OCI-LY7 (cell line): ENCODE results near the gene AURKAIP1. TPM values are rescaled to one million over a fixed set of nuclear protein-coding genes. Genes with fewer than 3 reads are reported as not detected.

Source experiments
- BruUV-seq: library from RNA; stranded (reverse); fragments of 400-500 nt; replicated peaks from 2 replicates; lab custom pipeline; 2021; lab: Mats Ljungman, UMichigan
- CTCF ChIA-PET: fragments of 300-600 bp; sonication (Branson Sonifier 250); formaldehyde crosslinking; loops from one replicate; lab custom pipeline; 2022; ENCODE audit warnings: antibody characterized with exemption; ENCODE audit not compliant: unreplicated experiment; lab: Charles Lee
- POLR2A ChIA-PET: fragments of 300-600 bp; sonication (Branson Sonifier 250); formaldehyde crosslinking; loops from one replicate; lab custom pipeline; 2022; ENCODE audit warnings: antibody characterized with exemption; lab: Charles Lee
- DNase-seq: peaks from one replicate; pipeline ENCODE4 v3.0.0-alpha.2; 2015; ENCODE audit warnings: low spot score
- H2AFZ ChIP-seq: fragments of 200-600 bp; sonication (generic), shearing (Covaris generic); 2 replicates; pipeline ENCODE4 v1.6.1; 2014; ENCODE audit warnings: mild to moderate bottlenecking, antibody characterized with exemption, low read length, moderate library complexity
- H3K27ac ChIP-seq: fragments of 200-600 bp; sonication (generic); 2 replicates; pipeline ENCODE4 v1.5.1; 2014; ENCODE audit warnings: mixed run types, low read depth, mild to moderate bottlenecking, moderate library complexity, low read length, inconsistent platforms; ENCODE audit not compliant: poor library complexity, severe bottlenecking
- H3K36me3 ChIP-seq: fragments of 200-600 bp; sonication (generic); 2 replicates; pipeline ENCODE4 v1.6.1; 2014; ENCODE audit warnings: mild to moderate bottlenecking, antibody characterized with exemption, low read length, moderate library complexity, mixed read lengths; ENCODE audit not compliant: insufficient read depth
- H3K4me1 ChIP-seq: fragments of 200-600 bp; sonication (generic); 2 replicates; pipeline ENCODE4 v1.5.1; 2014; ENCODE audit warnings: mild to moderate bottlenecking, low read length; ENCODE audit not compliant: insufficient read depth, poor library complexity, severe bottlenecking
- H3K4me2 ChIP-seq: fragments of 200-600 bp; sonication (generic); 2 replicates; pipeline ENCODE4 v1.6.1; 2014; ENCODE audit warnings: mild to moderate bottlenecking, low read length
- H3K4me3 ChIP-seq: fragments of 200-600 bp; sonication (generic); 2 replicates; pipeline ENCODE4 v1.5.1; 2014; ENCODE audit warnings: mild to moderate bottlenecking, low read depth, low read length; ENCODE audit not compliant: poor library complexity, severe bottlenecking
- H3K79me2 ChIP-seq: fragments of 200-600 bp; sonication (generic); 2 replicates; pipeline ENCODE4 v1.6.1; 2016; ENCODE audit warnings: low read depth, mild to moderate bottlenecking, low read length, moderate library complexity, mixed read lengths; ENCODE audit not compliant: insufficient read depth
- H3K9me2 ChIP-seq: fragments of 200-600 bp; sonication (generic); 2 replicates; pipeline ENCODE4 v1.6.1; 2016; ENCODE audit warnings: mild to moderate bottlenecking, low read length, mixed read lengths; ENCODE audit not compliant: insufficient read depth
- H3K9me3 ChIP-seq: fragments of 200-600 bp; sonication (generic); 2 replicates; pipeline ENCODE4 v1.6.1; 2014; ENCODE audit warnings: mild to moderate bottlenecking, mixed run types, low read length, mixed read lengths
- H4K20me1 ChIP-seq: fragments of 200-600 bp; sonication (generic); 2 replicates; pipeline ENCODE4 v1.6.1; 2014; ENCODE audit warnings: mild to moderate bottlenecking, antibody characterized with exemption, low read length, moderate library complexity, mixed read lengths; ENCODE audit not compliant: insufficient read depth
- EZH2phosphoT487 ChIP-seq: fragments of 200-600 bp; sonication (generic); IDR thresholded peaks from 2 replicates; pipeline ENCODE4 v1.6.1; 2018; ENCODE audit warnings: low read depth, borderline replicate concordance, mild to moderate bottlenecking, mixed run types, antibody characterized with exemption, low read length, moderate library complexity, mixed read lengths
- intact Hi-C: fragments of 100-400 bp; cut with micrococcal nuclease; formaldehyde crosslinking; loops from one replicate; pipeline ENCODE4 v1.10.0; 2022; ENCODE audit not compliant: unreplicated experiment
- total RNA-seq, 2 experiments: library from RNA; depleted of rRNA in 1 of 2; stranded (reverse); fragments of >200 nt in 1 of 2; shearing (Covaris generic) in 1 of 2; gene quantifications; 2 replicates each; pipeline ENCODE4 v1.2.3, GENCODE V29; 2014 to 2022
- TF ChIP-seq, protein P1 (sequence below): fragments of 200-600 bp; sonication (generic); conservative IDR thresholded peaks from 2 replicates; pipeline ENCODE4 v1.5.1; 2014; ENCODE audit warnings: mild to moderate bottlenecking, antibody characterized with exemption, low read length, moderate library complexity, mixed read lengths

The AURKAIP1 gene
- total RNA-seq, 2 experiments from 2014 or later, result 163 to 172 TPM

DNA sequence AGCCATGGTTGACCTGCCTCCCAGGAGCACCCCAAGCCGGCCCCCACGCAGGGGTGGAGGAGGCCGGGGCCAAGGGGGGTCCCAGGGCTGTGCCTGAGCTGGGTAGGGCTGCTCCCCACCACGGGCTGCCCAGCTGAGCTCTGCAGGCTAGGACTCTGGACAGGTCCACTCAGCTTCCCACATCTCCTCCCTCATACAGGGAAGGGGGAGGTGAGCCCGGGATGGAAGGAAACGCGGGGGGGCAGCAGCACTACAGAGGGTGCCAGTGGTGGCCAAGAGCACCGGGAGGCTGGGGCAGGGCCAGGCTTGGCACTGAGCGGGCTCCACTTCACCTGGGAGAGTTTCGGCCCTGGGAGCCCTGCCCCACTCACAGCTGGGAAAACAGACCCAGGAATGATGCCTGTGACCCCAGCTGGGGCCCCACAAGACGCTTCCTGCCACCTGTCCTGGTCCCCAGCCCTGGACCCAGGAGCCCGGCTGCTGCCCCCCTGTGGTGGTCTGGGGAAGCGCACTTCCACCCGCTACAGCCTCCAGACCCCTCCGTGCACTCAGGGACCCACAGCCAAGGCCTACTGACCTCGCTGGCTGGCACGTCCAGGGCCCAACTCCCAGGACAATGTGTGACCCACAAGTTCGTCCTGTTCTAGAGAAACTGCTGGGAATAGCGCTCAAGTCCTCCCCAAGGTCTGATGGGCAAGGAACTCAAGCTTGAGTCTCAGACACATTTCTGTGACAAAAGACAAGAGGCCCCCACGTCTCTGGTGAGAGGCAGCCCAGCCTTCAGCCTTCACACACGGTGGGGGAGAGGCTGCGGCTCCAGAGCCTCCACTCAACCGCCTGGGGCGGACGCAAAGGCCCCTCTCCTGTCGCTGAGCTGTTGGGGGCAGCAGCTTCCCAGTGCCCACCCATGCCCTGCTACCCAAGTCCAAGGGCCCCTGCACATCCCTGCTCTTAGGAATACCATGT lies 3.0 kb downstream of the AURKAIP1 start:
- intact Hi-C loops, result loop anchor here (1.0 to 2.0 kb wide), 2 partner anchors 23 to 91 kb away; partner anchors contain the start of gene DVL1
- no peaks in the 10 kb centered on the region for H3K9me2 ChIP-seq
- BruUV-seq, result no TSS peak
- peaks cover 49% of the 10 kb centered on the region for H3K36me3 ChIP-seq
- H2AFZ ChIP-seq, result no peak overlapping the region
- H3K9me3 ChIP-seq, result peaks cover 3% of the 10 kb centered on the region; the same call in 1 of the 2 replicates
- peak overlapping the region; percentile 66 for H3K4me2 ChIP-seq
- TF ChIP-seq, protein P1, sequence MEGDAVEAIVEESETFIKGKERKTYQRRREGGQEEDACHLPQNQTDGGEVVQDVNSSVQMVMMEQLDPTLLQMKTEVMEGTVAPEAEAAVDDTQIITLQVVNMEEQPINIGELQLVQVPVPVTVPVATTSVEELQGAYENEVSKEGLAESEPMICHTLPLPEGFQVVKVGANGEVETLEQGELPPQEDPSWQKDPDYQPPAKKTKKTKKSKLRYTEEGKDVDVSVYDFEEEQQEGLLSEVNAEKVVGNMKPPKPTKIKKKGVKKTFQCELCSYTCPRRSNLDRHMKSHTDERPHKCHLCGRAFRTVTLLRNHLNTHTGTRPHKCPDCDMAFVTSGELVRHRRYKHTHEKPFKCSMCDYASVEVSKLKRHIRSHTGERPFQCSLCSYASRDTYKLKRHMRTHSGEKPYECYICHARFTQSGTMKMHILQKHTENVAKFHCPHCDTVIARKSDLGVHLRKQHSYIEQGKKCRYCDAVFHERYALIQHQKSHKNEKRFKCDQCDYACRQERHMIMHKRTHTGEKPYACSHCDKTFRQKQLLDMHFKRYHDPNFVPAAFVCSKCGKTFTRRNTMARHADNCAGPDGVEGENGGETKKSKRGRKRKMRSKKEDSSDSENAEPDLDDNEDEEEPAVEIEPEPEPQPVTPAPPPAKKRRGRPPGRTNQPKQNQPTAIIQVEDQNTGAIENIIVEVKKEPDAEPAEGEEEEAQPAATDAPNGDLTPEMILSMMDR, result peak; percentile 93
- no peak for TF ChIP-seq EZH2phosphoT487
- H3K79me2 ChIP-seq, result peaks cover 20% of the 10 kb centered on the region
- peaks cover 38% of the 10 kb centered on the region for H3K4me1 ChIP-seq
- H4K20me1 ChIP-seq, result no peaks in the 10 kb centered on the region
- peak; percentile 77 for DNase-seq
- ChIA-PET POLR2A (interaction anchor here (0.6 kb wide), 2 partner anchors 26 to 27 kb away, joined by 3 read pairs; partner anchors contain the start of gene CCNL2), CTCF (no interaction called here)
- peak overlapping the region; percentile 43 for H3K4me3 ChIP-seq
- peak overlapping the region; percentile 26 for H3K27ac ChIP-seq

DNA sequence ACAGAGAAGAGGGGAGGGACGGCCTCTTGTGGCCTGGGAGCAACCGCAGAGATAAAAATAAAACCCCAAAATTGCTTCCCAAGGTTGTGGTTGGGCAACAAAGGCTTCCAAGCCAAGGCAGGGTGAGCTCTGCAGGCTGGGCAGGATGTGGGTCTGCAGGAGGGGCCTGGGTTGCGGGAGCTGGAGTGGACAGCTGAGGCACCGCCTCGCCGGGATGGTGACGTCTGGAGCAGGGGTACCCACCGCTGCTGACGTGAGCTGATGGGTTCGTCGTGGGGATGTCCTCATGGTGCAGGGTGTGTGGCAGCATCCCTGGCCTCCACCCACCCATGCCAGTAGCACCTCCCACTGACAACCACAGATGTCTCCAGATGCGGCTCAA lies 3.7 kb downstream of the AURKAIP1 start:
- H3K4me3 ChIP-seq, result peak overlapping the region; percentile 43
- BruUV-seq, result no TSS peak
- peaks cover 42% of the 10 kb centered on the region for H3K36me3 ChIP-seq
- H3K4me2 ChIP-seq, result peak overlapping the region; percentile 66; the same call in 1 of the 2 replicates
- peaks cover 20% of the 10 kb centered on the region for H3K79me2 ChIP-seq
- H3K27ac ChIP-seq, result peak overlapping the region; percentile 26
- no peaks in the 10 kb centered on the region for H4K20me1 ChIP-seq
- H3K4me1 ChIP-seq, result peaks cover 31% of the 10 kb centered on the region
- TF ChIP-seq, protein P1, result no peak
- no peak for TF ChIP-seq EZH2phosphoT487
- ChIA-PET POLR2A (interaction anchor here (0.6 kb wide), 1 partner anchor 28 kb away, joined by 3 read pairs; the partner anchor contains the start of gene CCNL2), CTCF (no interaction called here)
- H3K9me3 ChIP-seq, result peaks cover 10% of the 10 kb centered on the region; the same call in 1 of the 2 replicates
- intact Hi-C loops, result no loop called here
- no peak overlapping the region for H2AFZ ChIP-seq
- DNase-seq, result no peak
- no peaks in the 10 kb centered on the region for H3K9me2 ChIP-seq
